Loucy (cell line): ENCODE measurements around the gene SDK1.

Experiments used
- H2AFZ ChIP-seq: fragments of 200-600 bp; sonication (generic); 2 replicates; pipeline ENCODE4 v1.6.0; 2016; ENCODE audit warnings: antibody characterized with exemption, mild to moderate bottlenecking, low read length, moderate library complexity
- H3F3A ChIP-seq: fragments of 200-600 bp; 2 replicates; pipeline ENCODE4 v1.6.0; 2016; ENCODE audit warnings: antibody characterized with exemption, low read depth, mild to moderate bottlenecking
- H3K27me3 ChIP-seq: fragments of 200-600 bp; sonication (generic); 2 replicates; pipeline ENCODE4 v1.6.1; 2014; ENCODE audit warnings: low read length, mild to moderate bottlenecking; ENCODE audit not compliant: insufficient read depth, poor library complexity, severe bottlenecking
- H3K36me3 ChIP-seq: fragments of 200-600 bp; sonication (generic); 2 replicates; pipeline ENCODE4 v1.6.1; 2016; ENCODE audit warnings: low read length; ENCODE audit not compliant: insufficient read depth
- H3K4me1 ChIP-seq: fragments of 200-600 bp; sonication (generic); 2 replicates; pipeline ENCODE4 v1.5.1; 2014; ENCODE audit warnings: low read length, mild to moderate bottlenecking; ENCODE audit not compliant: insufficient read depth, poor library complexity, severe bottlenecking
- H3K4me2 ChIP-seq: fragments of 200-600 bp; sonication (generic); 2 replicates; pipeline ENCODE4 v1.6.0; 2014; ENCODE audit warnings: antibody characterized with exemption, low read length, low read depth, mild to moderate bottlenecking; ENCODE audit not compliant: poor library complexity, severe bottlenecking
- H3K4me3 ChIP-seq: fragments of 200-600 bp; sonication (generic); 2 replicates; pipeline ENCODE4 v1.5.1; 2014; ENCODE audit warnings: low read length, mild to moderate bottlenecking, mixed read lengths; ENCODE audit not compliant: poor library complexity, severe bottlenecking
- H3K79me2 ChIP-seq: fragments of 200-600 bp; sonication (generic); 2 replicates; pipeline ENCODE4 v1.6.1; 2014; ENCODE audit warnings: low read length; ENCODE audit not compliant: insufficient read depth
- H3K9ac ChIP-seq: fragments of 200-600 bp; sonication (generic); 2 replicates; pipeline ENCODE4 v1.6.0; 2014; ENCODE audit warnings: mild to moderate bottlenecking, low read depth, low read length, moderate library complexity; ENCODE audit not compliant: poor library complexity, severe bottlenecking
- H3K9me2 ChIP-seq: fragments of 200-600 bp; sonication (generic); replicated peaks from 2 replicates; pipeline ENCODE4 v1.6.1; 2016; ENCODE audit warnings: low read depth, low read length, mixed read lengths
- H3K9me3 ChIP-seq: fragments of 200-600 bp; sonication (generic); 2 replicates; pipeline ENCODE4 v1.6.1; 2014; ENCODE audit warnings: mild to moderate bottlenecking, antibody characterized with exemption, low read length, low read depth; ENCODE audit not compliant: insufficient read depth
- H4K20me1 ChIP-seq: fragments of 200-600 bp; sonication (generic); 2 replicates; pipeline ENCODE4 v1.6.0; 2014; ENCODE audit warnings: antibody characterized with exemption, low read length, mild to moderate bottlenecking; ENCODE audit not compliant: insufficient read depth, poor library complexity, severe bottlenecking
- EZH2phosphoT487 ChIP-seq: fragments of 200-600 bp; IDR thresholded peaks from 2 replicates; pipeline ENCODE4 v1.6.1; 2018; ENCODE audit warnings: antibody characterized with exemption, mild to moderate bottlenecking, moderate library complexity, borderline replicate concordance
- TF ChIP-seq, protein P1 (sequence below): fragments of 200-600 bp; sonication (generic); conservative IDR thresholded peaks from 2 replicates; pipeline ENCODE4 v1.5.1; 2014; ENCODE audit warnings: mild to moderate bottlenecking, antibody characterized with exemption, low read length

Gene SDK1

DNA sequence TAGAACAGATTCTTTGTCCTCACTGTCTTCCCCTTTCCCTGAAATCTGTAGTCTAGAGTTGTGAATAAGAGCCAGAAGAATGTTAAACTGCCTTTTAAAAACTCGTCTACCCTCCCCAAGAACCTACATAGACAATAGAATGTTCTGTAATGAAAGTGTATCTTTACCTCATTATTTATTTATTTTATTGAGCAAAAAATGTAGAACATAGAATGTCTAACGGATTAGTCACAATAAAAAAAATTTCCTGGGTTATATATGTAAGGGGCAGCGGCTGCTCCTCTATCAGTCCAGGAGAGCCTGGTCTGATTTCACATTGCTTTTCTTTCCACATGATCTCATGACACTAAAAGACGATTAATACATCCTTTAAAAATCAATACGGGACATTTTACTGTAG lies 135.7 kb downstream of the SDK1 start:
- H4K20me1 ChIP-seq: no peaks in the 10 kb centered on the region
- no peak for TF ChIP-seq EZH2phosphoT487
- TF ChIP-seq, protein P1, sequence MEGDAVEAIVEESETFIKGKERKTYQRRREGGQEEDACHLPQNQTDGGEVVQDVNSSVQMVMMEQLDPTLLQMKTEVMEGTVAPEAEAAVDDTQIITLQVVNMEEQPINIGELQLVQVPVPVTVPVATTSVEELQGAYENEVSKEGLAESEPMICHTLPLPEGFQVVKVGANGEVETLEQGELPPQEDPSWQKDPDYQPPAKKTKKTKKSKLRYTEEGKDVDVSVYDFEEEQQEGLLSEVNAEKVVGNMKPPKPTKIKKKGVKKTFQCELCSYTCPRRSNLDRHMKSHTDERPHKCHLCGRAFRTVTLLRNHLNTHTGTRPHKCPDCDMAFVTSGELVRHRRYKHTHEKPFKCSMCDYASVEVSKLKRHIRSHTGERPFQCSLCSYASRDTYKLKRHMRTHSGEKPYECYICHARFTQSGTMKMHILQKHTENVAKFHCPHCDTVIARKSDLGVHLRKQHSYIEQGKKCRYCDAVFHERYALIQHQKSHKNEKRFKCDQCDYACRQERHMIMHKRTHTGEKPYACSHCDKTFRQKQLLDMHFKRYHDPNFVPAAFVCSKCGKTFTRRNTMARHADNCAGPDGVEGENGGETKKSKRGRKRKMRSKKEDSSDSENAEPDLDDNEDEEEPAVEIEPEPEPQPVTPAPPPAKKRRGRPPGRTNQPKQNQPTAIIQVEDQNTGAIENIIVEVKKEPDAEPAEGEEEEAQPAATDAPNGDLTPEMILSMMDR: no peak
- no peaks in the 10 kb centered on the region for H3F3A ChIP-seq
- no peak overlapping the region for H3K4me2 ChIP-seq
- no peaks in the 10 kb centered on the region for H3K9me2 ChIP-seq
- no peaks in the 10 kb centered on the region for H3K9me3 ChIP-seq
- no peaks in the 10 kb centered on the region for H3K4me1 ChIP-seq
- no peak overlapping the region for H3K4me3 ChIP-seq
- H3K36me3 ChIP-seq: no peaks in the 10 kb centered on the region
- H3K27me3 ChIP-seq: no peaks in the 10 kb centered on the region
- no peak overlapping the region for H3K9ac ChIP-seq
- H2AFZ ChIP-seq: no peak overlapping the region
- no peaks in the 10 kb centered on the region for H3K79me2 ChIP-seq

DNA sequence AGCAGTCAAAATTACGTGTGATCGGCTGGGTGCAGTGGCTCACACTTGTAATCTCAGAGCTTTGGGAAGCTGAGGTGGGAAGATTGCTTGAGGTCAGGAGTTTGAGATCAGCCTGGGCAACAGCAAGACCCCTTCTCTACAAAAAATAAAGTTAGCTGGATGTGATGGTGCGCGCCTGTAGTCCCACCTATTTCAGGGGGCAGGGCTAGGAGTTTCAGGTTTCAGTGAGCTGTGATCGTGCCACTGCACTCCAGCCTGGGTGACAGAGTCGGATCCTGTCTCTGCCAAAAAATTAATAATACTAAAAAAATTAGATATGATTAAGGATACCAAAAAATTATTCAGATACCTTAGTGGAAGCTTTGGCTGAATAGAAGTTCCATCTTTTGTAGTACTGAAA lies 136.4 kb downstream of the SDK1 start:
- no peak overlapping the region for H3K4me2 ChIP-seq
- H3K79me2 ChIP-seq: no peaks in the 10 kb centered on the region
- no peaks in the 10 kb centered on the region for H3F3A ChIP-seq
- no peaks in the 10 kb centered on the region for H3K36me3 ChIP-seq
- no peak overlapping the region for H3K4me3 ChIP-seq
- H3K9me3 ChIP-seq: no peaks in the 10 kb centered on the region
- no peak overlapping the region for H2AFZ ChIP-seq
- H3K9me2 ChIP-seq: no peaks in the 10 kb centered on the region
- no peak for TF ChIP-seq EZH2phosphoT487
- TF ChIP-seq, protein P1: no peak
- no peak overlapping the region for H3K9ac ChIP-seq
- H3K4me1 ChIP-seq: no peaks in the 10 kb centered on the region
- H4K20me1 ChIP-seq: no peaks in the 10 kb centered on the region
- H3K27me3 ChIP-seq: no peaks in the 10 kb centered on the region

DNA sequence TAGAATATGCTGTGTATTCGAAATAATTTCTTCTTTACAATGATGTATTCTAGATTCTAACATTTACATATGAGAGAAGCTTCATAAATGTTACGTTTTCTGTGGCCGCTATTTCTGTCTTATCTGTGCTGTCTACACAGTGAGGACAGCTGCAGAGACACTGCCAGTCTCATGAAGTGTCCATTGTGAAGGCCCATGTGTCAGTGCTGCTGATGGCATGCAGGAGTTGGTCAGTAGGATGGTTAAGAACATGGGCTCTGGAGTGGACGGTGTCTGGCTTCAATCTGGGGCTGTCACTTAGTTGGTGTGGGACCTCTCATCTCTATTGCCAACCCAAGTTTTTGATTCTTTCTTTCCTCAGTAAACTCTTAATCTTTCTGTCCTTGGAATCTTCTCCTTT lies 137.3 kb downstream of the SDK1 start:
- H3F3A ChIP-seq: no peaks in the 10 kb centered on the region
- no peaks in the 10 kb centered on the region for H4K20me1 ChIP-seq
- H3K4me1 ChIP-seq: no peaks in the 10 kb centered on the region
- no peaks in the 10 kb centered on the region for H3K9me2 ChIP-seq
- no peak overlapping the region for H2AFZ ChIP-seq
- no peak for TF ChIP-seq EZH2phosphoT487
- TF ChIP-seq, protein P1: no peak
- no peak overlapping the region for H3K4me3 ChIP-seq
- H3K9me3 ChIP-seq: no peaks in the 10 kb centered on the region
- H3K79me2 ChIP-seq: no peaks in the 10 kb centered on the region
- no peak overlapping the region for H3K4me2 ChIP-seq
- H3K36me3 ChIP-seq: no peaks in the 10 kb centered on the region
- H3K27me3 ChIP-seq: no peaks in the 10 kb centered on the region
- no peak overlapping the region for H3K9ac ChIP-seq
